Esophagus muscularis mucosa (tissue), 4 donors: Measurements from ENCODE around the gene ABHD16B. TPM values are rescaled to one million over a fixed set of nuclear protein-coding genes. Genes with fewer than 3 reads are reported as not detected.
A peak's percentile ranks its signal among the peaks of the same experiment; 100 is the strongest.

Experiments used
- DNase-seq: peaks from one replicate; pipeline ENCODE4 v3.0.0-alpha.2; 2017; ENCODE audit errors: extremely low spot score
- H3K27ac ChIP-seq, 4 donors: fragments of 200-600 bp; sonication (generic); replicated peaks in 1 of 4; 1 replicate in 3 of 4; 2 replicates in 1 of 4; pipeline ENCODE4 v1.5.1; 2016 to 2019; ENCODE audit warnings: mild to moderate bottlenecking in 1 of 4
- H3K27me3 ChIP-seq, 4 donors: fragments of 200-600 bp; sonication (generic); one replicate each; pipeline versions ENCODE4 v1.5.1 to v1.6.0; 2016 to 2019
- H3K36me3 ChIP-seq, 4 donors: fragments of 200-600 bp; sonication (generic); one replicate each; pipeline ENCODE4 v1.5.1; 2016 to 2019
- H3K4me1 ChIP-seq, 4 donors: fragments of 200-600 bp; sonication (generic); one replicate each; pipeline ENCODE4 v1.5.1; 2016 to 2019
- H3K4me3 ChIP-seq, 4 donors: fragments of 200-600 bp; sonication (generic); 1 replicate in 2 of 4; 2 replicates in 2 of 4; pipeline ENCODE4 v1.5.1; 2016 to 2019; ENCODE audit warnings: mild to moderate bottlenecking in 4 of 4, moderate library complexity in 1 of 4
- H3K9me3 ChIP-seq, 4 donors: fragments of 200-600 bp; sonication (generic); 1 replicate in 3 of 4; 2 replicates in 1 of 4; pipeline ENCODE4 v1.5.1; 2016 to 2019
- EP300 ChIP-seq: sonication (generic); formaldehyde crosslinking; IDR thresholded peaks from one replicate; pipeline ENCODE4 v1.6.1; 2017; ENCODE audit warnings: antibody characterized with exemption
- POLR2A ChIP-seq: fragments of 450-650 bp; IDR thresholded peaks from one replicate; pipeline ENCODE4 v1.6.1; 2017; ENCODE audit warnings: antibody characterized with exemption, moderate library complexity, mild to moderate bottlenecking, low read depth
- POLR2AphosphoS5 ChIP-seq, 2 donors: sonication (generic); formaldehyde crosslinking; IDR thresholded peaks; one replicate each; pipeline ENCODE4 v1.6.1; 2017; ENCODE audit warnings: antibody characterized with exemption in 2 of 2
- WGBS: methylation state at CpG from one replicate; pipeline ENCODE4 v1.1.5; 2018; 5-methylcytosine and 5-hydroxymethylcytosine counted together
- intact Hi-C: fragments of 100-400 bp; cut with DNase I; formaldehyde crosslinking; loops from one replicate; pipeline ENCODE4 v1.15.1; 2023
- total RNA-seq, 4 donors: library from RNA; depleted of rRNA; stranded (reverse); fragments of >200 nt; gene quantifications; one replicate each; pipeline versions ENCODE4 v1.1.0 to v1.2.1, GENCODE V29; 2016
- TF ChIP-seq, protein P1 (sequence below), 3 experiments: fragments of 200-600 bp in 2 of 3; fragments of 450-650 bp in 1 of 3; sonication (generic) in 2 of 3; IDR thresholded peaks; one replicate each; pipeline ENCODE4 v1.5.1; 2017 to 2019; ENCODE audit warnings: antibody characterized with exemption in 3 of 3, mild to moderate bottlenecking in 2 of 3, moderate library complexity in 1 of 3

The ABHD16B gene
- not detected for total RNA-seq

- Histone ChIP-seq H3K4me3 (no peak within 1 kb of the TSS), H3K27ac (peak within 1 kb of the TSS in 1 of 4 donors; percentile 15), H3K27me3 (peaks cover 0 to 24% (median 0%) of the 10 kb centered on the region in 4 donors), H3K4me1 (peaks cover 47 to 64% (median 57%) of the 10 kb centered on the region in 4 donors), H3K9me3 (no peaks in the 10 kb centered on the region), H3K36me3 (peaks cover 9 to 23% (median 17%) of the 10 kb centered on the region in 4 donors)
- no peak for DNase-seq
- WGBS: 89% methylated on average over 20 of the region's 59 CpGs
- TF ChIP-seq POLR2A (no peak), EP300 (no peak), POLR2AphosphoS5 (IDR thresholded peaks at IDR 0.05) (no peak)
- TF ChIP-seq, protein P1, sequence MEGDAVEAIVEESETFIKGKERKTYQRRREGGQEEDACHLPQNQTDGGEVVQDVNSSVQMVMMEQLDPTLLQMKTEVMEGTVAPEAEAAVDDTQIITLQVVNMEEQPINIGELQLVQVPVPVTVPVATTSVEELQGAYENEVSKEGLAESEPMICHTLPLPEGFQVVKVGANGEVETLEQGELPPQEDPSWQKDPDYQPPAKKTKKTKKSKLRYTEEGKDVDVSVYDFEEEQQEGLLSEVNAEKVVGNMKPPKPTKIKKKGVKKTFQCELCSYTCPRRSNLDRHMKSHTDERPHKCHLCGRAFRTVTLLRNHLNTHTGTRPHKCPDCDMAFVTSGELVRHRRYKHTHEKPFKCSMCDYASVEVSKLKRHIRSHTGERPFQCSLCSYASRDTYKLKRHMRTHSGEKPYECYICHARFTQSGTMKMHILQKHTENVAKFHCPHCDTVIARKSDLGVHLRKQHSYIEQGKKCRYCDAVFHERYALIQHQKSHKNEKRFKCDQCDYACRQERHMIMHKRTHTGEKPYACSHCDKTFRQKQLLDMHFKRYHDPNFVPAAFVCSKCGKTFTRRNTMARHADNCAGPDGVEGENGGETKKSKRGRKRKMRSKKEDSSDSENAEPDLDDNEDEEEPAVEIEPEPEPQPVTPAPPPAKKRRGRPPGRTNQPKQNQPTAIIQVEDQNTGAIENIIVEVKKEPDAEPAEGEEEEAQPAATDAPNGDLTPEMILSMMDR (IDR thresholded peaks at IDR 0.05): no peak
- intact Hi-C loops: loop anchor here (5.0 kb wide), 1 partner anchor 74 kb away; no protein-coding TSS in a partner anchor
These were observed at the start of gene ABHD16B for GRCh38 chr20:63861365-63861934. ABHD16B (plus strand) TSS chr20:63861498; CDS start chr20:63861541, 43 bp downstream.

GRCh38 chr20:63814891-63815614, 46.2 kb upstream of the ABHD16B start:
- Histone ChIP-seq H3K9me3 (no peaks in the 10 kb centered on the region), H3K4me3 (no peak overlapping the region), H3K4me1 (peaks cover 18 to 27% (median 23%) of the 10 kb centered on the region in 4 donors), H3K36me3 (peaks cover 0 to 9% (median 0%) of the 10 kb centered on the region in 4 donors), H3K27ac (no peak overlapping the region), H3K27me3 (no peaks in the 10 kb centered on the region)
- 69% methylated on average over 8 of the region's 8 CpGs for WGBS
- TF ChIP-seq, protein P1 (IDR thresholded peaks at IDR 0.05): no peak
- intact Hi-C loops: no loop called here
- DNase-seq: no peak

DNA sequence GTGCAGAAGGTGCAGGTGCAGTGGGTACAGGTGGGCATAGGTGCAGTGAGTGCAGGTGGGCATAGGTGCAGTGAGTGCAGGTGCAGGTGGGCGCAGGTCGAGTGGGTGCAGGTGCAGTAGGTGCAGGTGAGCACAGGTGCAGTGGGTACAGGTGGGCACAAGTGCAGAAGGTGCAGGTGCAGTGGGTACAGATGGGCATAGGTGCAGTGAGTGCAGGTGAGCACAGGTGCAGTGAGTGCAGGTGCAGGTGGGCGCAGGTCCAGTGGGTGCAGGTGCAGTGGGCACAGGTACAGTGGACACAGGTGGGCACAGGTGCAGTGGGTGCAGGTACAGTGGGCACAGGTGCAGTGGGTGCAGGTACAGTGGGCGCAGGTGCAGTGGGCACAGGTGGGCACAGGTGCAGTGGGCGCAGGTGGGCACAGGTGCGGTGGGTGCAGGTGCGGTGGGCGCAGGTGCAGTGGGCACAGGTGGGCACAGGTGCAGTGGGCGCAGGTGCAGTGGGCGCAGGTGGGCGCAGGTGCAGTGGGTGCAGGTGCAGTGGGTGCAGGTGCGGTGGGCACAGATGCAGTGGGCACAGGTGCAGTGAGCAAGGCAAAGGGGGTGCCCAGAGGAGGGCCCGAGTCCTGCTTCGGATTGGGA, 45.6 kb upstream of the ABHD16B start:
- DNase-seq: no peak
- no peak overlapping the region for H3K4me3 ChIP-seq
- H3K27ac ChIP-seq: no peak overlapping the region
- no peaks in the 10 kb centered on the region for H3K9me3 ChIP-seq
- intact Hi-C loops: no loop called here
- H3K4me1 ChIP-seq: peaks cover 20 to 26% (median 23%) of the 10 kb centered on the region in 4 donors
- no peak for TF ChIP-seq EP300
- TF ChIP-seq POLR2AphosphoS5 (IDR thresholded peaks at IDR 0.05): no peak
- TF ChIP-seq, protein P1 (IDR thresholded peaks at IDR 0.05): no peak
- no peak for TF ChIP-seq POLR2A
- 89% methylated on average over 14 of the region's 14 CpGs for WGBS
- peaks cover 0 to 9% (median 0%) of the 10 kb centered on the region in 4 donors for H3K36me3 ChIP-seq
- H3K27me3 ChIP-seq: no peaks in the 10 kb centered on the region

DNA sequence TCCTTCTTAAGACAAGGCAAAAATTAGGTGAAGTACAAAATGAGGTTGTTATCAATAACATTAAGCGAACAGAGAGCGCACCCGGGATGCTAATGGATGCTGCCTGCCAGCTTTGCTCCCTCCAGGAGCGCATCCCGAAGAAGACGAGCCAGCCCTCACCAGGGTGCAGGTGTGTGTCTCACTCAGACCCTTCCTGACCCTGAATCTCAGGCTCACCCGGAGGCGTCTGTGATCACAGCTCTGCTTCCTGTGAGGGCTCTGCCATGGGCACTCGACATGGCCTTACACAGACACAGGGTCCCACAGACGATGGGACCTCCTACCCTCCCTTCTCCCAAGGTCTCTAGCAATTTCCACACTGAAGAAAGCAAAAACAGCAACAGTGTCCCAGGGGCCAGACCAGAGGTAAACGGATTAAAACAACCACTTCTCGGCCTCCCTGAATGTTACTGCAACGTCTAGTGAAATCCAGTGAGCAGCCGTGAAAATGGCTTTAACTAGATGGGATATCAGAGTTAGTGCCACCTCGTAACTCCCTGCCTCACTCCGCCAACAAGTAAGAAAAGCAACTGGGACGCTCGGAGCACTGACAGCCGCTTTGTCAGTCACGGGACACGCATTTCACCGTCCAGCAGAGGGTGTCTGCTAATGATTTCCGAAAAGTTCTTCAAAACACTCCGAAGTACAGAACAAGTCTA, 41.9 kb upstream of the ABHD16B start:
- peak overlapping the region in 1 of 4 donors; percentile 30 for H3K4me3 ChIP-seq
- intact Hi-C loops: no loop called here

More for the DNA sequence above, 41.9 kb upstream of the ABHD16B start:
- Histone ChIP-seq H3K27ac (peak overlapping the region in 3 of 4 donors; percentile 7 to 22 (median 19)), H3K36me3 (peaks cover 0 to 9% (median 0%) of the 10 kb centered on the region in 4 donors), H3K27me3 (peaks cover 0 to 5% (median 0%) of the 10 kb centered on the region in 4 donors), H3K9me3 (no peaks in the 10 kb centered on the region), H3K4me1 (peaks cover 12 to 27% (median 24%) of the 10 kb centered on the region in 4 donors)
- TF ChIP-seq, protein P1 (IDR thresholded peaks at IDR 0.05): peak; percentile 23 to 44 (median 23)
- TF ChIP-seq POLR2A (no peak), POLR2AphosphoS5 (IDR thresholded peaks at IDR 0.05) (peak in 1 of 2 donors; percentile 19)
- no peak for DNase-seq
- WGBS: 63% methylated on average over 23 of the region's 24 CpGs
